Stimulated activated CD4-positive, alpha-beta T cell treated with anti-CD3 and anti-CD28 coated beads, Interleukin-2, amount 100 ng/mL, for 24 hours (primary cell): Measurements from ENCODE around the gene FAT3.

Experiments
- DNase-seq, 2 donors: peaks; one replicate each; pipeline ENCODE4 v3.0.0-alpha.2; 2020

The FAT3 gene

DNA sequence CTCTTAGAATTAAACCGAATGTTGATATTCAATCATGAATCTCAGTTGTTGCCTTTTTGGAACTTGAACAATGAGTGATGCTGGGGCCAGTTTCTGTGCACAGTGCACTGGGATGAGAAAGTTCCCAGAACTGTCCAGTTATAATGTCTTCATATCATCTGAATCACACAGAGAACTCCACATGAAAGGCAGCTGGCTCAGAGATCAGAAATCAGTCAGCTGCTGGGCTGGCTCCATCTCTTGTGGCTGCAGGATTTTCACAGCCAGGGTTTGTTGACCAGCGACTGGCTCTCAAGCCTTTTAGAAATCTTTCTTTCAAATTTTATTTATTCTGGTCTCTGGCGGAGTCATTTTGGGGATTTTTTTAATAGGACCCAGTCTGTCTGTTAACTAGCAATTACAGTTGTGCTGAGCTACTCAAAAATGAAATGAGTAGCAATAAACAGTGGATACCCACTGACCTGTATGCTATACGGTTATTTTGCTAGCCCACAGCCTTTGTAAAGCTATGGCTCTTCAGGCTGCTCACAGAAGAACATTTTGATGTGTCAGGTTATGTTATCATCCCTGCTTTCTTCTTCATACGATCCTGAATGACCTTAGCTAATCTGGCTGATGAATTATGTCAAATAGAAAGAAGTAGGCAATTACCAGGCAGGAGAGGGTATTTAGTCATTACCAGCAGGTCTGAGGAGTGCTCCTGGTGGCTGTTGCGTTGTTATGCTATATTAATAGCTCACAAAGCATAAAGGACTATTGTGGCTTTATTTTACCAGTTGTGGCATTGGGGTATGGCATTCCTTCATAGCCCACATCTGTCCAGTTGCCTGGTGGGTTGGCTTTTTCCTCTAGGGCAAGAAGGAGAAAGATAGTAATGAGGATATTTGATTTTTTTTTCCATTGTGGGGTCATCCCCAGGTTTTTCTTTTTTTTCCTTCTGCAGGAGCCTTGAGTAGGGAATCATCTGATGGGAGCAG, 3.6 kb downstream of the FAT3 start:
- no peak for DNase-seq

DNA sequence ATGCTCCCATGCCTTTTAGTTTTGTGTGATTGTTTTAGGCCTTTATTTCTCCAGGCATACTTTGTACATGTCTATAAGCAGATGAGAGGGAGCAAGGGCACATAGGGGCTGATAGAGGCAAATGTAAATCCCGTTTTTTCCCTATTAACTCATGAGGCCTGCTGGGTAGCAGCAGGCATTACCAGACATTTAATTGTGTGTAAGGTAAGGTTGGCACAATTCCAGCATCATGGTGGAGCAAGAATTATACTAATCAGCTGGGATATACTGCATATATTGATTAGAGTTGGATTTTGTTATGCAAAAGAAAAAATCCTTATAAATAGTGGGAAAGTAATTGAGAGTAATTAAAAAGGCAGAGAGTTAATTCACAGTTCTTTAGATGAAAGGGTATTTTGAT, 12.2 kb downstream of the FAT3 start:
- no peak for DNase-seq

DNA sequence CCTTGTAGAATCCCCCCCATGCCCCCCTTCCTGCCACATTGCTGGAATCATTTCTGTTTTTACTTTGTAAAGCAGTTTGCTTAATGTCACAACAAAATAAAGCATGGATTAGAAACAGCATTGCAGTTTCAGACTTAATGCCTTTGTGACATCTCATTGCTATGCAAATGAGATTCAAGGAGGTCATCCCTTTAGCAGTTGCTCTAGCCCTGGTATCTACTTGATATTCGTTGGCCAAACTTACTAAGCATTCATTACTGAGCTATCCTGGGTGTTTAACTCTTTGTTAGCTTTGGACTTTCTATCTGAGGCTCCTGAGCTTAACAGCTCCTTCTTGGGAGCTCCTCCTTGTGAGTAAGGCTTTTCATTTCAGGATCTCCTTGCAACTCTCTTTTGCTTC, 16.3 kb downstream of the FAT3 start:
- DNase-seq, result no peak

DNA sequence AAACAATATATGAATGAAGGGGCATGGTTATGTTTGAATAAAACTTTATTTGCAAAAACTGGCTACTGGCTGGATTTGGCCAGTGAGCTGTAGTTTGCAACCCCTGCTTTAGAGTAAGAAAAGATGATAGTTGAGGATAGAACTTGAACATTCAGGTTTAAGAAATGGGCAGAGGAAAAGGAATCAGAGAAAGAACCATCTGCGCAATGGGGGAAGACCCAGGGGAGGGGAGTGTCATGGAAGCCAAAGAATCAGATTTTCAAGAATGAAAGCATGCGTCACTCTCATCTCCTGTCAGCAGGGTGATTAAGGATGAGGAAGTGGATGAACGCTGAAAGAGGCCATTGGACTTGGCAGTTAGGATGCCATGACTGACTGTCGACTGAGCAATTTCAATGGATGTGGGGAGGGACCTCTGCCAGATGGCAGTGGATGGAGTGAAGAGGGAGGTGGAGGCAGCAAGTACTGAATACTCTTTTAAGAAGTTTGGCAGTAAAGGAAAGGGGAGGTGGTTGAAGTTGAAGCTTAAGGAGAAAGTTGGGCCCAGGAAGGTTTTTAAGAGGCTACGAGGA, 21.2 kb downstream of the FAT3 start:
- DNase-seq, result no peak

DNA sequence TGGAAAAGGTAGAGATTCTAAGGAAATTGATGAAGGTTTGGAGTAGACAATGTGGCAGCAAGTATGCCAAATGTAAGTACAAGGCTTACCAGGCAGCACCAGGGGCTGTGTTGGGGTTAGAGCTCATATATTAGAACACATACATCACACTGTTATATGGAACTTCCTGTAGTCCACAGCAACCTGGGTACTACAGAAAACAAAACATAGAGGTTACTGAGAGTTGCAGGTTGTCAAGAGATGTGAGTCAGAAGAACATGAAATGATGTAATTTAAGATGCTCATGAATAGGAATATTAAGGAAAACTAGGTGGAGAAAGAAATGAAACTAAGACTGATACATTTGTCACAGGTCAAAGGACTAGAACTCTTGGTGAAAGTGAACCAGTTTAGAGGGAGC, 22.0 kb downstream of the FAT3 start:
- no peak for DNase-seq

DNA sequence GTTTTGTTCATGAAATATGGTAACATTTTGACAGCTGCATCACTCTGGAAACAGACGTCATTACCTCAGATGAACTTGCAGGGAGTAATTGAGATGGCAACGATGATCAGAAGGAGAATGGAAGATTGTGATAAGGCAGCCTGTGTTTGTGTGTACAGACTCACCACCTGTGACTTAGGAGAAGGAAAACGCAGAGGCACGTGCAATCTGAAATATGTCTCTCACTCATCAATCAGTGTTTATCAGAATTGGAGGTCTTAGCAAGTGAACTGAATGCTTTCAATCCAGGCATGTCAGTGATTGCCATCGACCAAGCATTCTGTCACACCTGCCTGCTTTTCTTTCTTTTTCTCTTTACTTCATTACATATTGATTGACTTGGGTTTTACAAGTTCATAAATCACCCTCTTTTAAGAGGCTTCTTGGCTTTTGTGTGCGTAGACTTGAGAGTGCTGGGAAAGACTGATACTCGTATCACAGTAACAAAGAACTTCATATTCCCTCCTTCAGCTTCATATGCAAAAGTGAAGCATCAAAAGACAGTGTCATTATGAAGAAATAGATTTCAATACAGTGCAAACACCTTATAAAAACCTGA, 24.6 kb downstream of the FAT3 start:
- DNase-seq, result no peak

DNA sequence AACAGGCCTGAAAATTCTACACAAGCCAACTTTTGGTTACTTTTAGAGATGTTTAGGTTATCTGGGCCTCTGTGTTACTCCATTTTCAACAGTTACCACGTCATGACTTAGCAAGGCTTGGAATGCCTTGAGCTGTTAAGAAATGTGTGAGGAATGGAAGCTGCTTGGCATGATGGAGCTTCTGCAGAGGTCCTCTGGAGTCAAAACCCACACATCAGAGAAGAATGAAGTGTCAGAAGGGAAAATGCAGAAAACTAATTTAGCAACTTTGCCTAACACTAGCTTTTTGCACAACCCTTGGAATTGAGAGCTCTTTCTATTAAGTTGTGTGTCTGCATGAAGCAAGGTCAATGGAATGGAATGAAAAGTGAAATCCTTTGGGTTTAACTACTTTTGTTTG, 27.4 kb downstream of the FAT3 start:
- DNase-seq, result no peak

DNA sequence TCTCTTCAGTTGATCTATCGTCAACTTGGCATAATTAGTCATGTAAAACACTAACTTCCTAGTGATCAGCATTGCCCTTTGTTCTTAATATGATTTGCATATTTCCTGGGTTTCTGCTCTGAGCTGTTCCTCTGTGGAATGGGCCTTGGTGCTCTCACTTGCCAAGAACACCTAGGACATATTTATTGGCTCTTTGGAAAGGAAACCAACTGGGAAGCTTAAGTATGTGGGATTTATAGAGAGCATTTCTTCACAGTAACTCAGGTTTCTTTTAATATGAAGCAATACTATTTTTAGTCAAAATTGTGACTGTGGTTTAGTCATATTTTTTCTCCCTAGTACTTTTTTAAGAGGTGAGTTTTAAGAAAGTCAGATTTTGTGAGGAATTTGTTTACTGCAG, 28.8 kb downstream of the FAT3 start:
- DNase-seq, result no peak

DNA sequence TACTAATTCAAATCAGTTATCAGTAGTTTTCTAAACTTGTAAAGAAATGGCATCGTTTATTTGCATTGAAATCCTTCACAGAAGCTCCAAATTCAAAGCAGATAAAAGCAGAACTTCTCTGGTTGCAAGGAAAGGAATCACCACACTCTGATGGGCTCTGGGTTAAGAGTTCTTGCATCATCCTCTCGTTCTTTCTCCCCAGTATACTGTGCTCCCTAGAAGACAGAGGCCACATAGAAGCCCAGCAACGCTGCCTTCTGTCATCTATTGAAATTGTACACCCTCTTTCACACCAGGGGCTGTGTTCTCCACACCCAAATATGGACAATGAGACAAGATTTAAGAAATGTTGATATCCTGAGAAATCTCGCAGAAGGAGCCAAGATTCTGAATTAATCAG, 29.3 kb downstream of the FAT3 start:
- DNase-seq, result no peak

DNA sequence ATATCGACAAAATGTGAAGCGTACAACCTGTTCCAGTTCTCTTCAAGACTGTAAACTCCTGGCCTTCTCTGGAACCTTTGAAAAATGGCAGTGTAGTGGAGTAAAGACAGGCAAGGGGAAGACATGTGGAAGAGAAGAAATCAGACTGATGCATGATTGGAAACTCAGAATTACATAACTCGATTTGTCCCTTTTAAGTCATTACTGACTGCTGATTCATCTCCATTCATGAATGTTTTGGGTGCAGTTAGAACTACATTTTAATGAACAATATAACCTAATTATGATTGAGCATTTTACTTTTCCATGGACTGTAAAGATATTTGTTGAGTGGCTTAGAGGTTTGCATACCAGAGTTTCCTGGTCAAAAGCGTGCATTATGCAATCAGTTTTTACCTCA, 32.9 kb downstream of the FAT3 start:
- no peak for DNase-seq

DNA sequence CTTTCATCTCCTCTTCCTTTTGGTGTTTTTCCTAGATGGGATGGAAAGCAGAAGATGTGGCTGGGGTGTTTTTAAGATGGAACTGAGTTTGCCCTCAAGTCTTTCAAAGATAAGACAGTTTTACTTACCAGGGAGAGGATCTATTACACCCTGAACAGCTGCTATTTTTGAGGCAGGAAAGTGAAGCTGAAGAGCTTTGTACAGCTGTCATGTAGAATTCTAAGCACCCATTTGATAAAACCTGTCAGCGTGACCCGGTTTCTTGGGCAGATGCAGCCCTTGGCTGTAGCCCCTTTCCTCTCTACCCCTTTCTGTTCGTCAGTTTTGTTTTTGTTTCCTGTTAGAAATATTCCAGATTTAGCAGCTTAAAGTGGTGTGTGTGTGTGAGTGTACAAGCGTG, 35.2 kb downstream of the FAT3 start:
- DNase-seq, result no peak

DNA sequence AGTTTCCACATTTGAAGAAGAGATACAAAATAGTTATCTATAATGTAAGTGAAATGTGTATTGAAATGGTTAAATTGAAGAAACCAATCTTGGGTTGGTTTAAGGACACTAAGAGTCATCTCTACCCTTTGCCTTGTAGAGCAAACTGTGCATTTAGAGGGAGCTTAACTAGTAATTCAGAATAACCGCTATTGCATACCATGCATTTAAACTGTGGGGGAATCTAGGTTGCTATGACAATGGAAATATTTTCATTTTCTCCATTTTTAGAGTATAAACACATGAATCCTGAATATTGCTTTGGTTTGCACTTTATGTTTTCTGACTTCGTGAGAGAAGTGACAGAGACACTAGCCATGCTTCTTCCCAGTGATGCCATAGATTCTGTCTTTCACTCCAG, 39.7 kb downstream of the FAT3 start:
- DNase-seq, result no peak

DNA sequence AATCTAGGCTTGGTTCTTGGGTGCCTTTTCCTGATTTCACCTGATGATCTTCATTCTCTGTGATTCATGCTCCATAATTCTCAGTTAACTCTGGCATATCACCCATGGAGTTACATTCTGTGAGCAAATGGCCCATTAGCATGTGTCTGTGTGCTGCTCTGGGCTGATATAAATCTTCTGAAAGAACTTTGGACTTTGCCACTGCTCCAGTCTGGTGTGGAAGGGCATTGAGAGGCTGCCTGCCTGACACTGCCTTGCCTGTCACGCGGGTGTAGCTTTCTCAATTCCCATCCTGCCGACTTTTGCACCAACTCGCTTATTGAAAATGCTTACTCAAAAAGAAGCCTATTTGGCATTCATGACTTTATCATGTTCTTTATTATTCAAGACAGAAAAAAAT, 42.2 kb downstream of the FAT3 start:
- no peak for DNase-seq

DNA sequence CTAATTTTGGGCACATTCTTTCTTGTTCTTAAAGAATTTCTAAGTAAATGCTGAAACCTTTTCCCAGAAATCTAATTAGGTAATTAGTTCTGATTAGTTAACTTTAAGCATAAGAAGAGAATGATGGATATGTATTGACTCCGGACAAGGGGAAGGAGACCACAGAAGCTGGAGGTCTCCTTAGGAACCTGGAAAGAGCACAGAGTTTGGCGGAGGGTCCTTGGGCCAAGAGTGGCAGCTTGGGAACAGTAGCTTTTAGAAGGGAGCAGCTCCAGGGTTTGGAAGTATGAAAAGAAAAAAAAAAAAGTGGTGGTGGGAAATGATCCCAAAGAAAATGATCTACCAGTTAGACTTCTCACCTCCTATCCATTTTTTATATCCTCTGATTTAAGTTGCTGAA, 42.7 kb downstream of the FAT3 start:
- no peak for DNase-seq

DNA sequence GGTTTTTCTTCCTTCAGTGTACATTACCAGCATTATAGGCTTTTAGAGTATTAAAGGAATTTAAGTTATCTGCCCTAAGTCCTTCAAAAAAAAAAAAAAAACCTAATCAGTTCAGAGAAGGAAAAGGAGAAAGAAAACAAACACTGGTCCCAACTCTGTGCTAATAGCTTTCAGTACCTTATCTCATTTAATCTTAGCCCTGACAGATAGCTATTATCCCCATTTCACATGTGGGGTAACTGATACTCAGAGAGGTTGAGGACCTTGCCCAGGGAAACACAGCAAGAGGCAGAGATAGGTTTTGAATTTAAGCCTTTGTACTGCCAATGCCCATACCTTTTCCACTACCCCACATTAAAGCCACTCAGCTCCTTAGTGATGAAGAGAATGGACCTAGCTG, 43.4 kb downstream of the FAT3 start:
- DNase-seq, result no peak

DNA sequence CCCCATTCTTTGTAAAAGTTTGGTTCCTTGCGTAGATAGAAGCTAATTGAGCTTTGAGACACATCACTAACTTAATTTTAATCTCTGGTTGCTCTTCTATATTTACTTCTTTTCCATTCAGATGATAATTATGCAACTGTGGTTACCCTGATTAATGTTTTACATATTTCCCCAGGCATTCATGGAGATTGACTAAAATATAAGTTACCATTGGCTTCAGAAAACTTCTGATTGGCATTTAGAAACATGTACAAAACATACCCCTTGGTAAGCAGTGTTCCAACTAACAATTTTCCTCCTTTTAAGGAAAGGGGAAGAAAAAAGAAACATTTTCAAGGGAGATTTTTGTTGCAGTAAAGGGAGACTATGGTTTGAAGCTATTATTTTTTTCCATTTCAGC, 43.9 kb downstream of the FAT3 start:
- no peak for DNase-seq

DNA sequence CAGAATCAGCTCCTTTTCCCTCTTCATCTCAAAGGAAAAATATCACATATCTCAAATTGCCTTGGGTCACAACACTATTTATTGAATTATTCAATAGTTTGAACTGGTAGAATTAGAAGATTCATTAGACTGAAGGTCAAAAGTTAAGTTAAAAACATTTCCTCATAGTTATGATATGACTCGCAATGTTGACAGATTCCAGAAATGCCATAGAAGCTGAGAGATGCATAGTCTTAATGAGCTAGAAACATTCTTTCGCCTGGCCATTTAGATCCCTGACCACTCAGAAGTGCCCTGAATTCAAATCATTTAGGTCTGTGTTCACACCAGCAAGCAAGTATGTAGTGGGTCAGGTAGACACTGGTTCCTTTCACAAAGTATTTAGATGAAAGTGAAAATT, 44.4 kb downstream of the FAT3 start:
- no peak for DNase-seq

DNA sequence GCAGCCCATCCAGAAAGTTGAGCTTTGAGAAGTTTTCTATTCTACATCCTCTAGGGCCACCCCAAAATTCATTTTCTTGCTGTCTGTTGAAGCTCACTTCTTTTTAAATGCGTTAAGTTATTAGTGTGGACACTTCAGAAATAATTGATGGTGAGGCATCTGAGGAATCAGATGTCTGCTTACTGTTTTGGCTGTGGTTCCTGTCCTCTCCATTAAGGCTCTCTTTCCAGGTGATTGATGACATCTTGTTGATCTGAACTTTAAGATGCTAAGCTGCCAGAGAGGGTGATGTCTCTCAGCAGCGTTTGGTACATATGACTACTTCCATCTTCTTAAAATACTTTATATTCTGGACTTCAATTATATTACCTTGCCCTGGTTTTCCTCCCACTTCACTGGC, 45.2 kb downstream of the FAT3 start:
- DNase-seq, result no peak

DNA sequence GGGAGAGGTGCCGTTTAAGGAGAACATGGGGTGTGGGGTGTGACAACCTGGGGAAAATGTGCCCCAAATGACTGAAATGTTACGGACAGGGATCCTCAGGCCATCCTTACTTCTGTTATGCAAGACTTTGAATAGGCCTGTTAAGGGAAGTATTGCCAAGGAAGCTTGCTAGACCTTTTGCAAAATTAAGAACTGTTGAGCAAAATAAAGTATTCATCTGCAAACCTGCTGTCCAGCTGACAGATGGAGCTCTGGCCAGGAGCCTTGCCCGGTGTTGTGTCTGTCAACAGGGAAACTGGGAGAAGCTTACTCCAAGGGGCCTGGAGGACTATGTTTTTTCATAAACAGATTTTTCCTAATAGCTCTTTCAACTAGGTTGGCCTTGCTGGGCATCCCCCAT, 48.0 kb downstream of the FAT3 start:
- DNase-seq, result no peak
